PC-3 (cell line): ENCODE data around the gene RETREG1. TPM values are rescaled to one million over a fixed set of nuclear protein-coding genes. Genes with fewer than 3 reads are reported as not detected.

Experiments used
- ATAC-seq: fragments of 200-7000 bp; cut with Tn5 transposase; 2 replicates; pipeline ENCODE4 v1.9.1; 2020; ENCODE audit warnings: mild to moderate bottlenecking, moderate library complexity
- BruUV-seq: library from RNA; stranded (reverse); fragments of 400-500 nt; replicated peaks from 2 replicates; lab custom pipeline; 2021; lab: Mats Ljungman, UMichigan
- CTCF ChIA-PET: fragments of 300-600 bp; sonication (Branson Sonifier 250); formaldehyde crosslinking; loops from one replicate; lab custom pipeline; 2022; ENCODE audit warnings: antibody characterized with exemption; lab: Charles Lee
- POLR2A ChIA-PET: fragments of 300-600 bp; sonication (Branson Sonifier 250); formaldehyde crosslinking; loops from one replicate; lab custom pipeline; 2022; ENCODE audit warnings: antibody characterized with exemption; ENCODE audit not compliant: unreplicated experiment; lab: Charles Lee
- DNase-seq: peaks from one replicate; pipeline ENCODE4 v3.0.0-alpha.2; 2015
- H2AFZ ChIP-seq: fragments of 300-600 bp; sonication (generic); 2 replicates; pipeline ENCODE4 v1.6.0; 2016; ENCODE audit warnings: antibody characterized with exemption, low read length
- H3F3A ChIP-seq: fragments of 300-600 bp; sonication (generic); one replicate; pipeline ENCODE4 v1.6.0; 2017; ENCODE audit warnings: antibody characterized with exemption, low read length, control low read depth, mild to moderate bottlenecking; ENCODE audit not compliant: unreplicated experiment
- H3K27ac ChIP-seq: fragments of 300-600 bp; sonication (generic); 2 replicates; pipeline ENCODE4 v1.5.1; 2016; ENCODE audit warnings: mild to moderate bottlenecking, low read length
- H3K27me3 ChIP-seq: fragments of 300-600 bp; sonication (generic); 2 replicates; pipeline ENCODE4 v1.6.1; 2016; ENCODE audit warnings: low read length, mixed read lengths
- H3K36me3 ChIP-seq: fragments of 300-600 bp; sonication (generic); 2 replicates; pipeline ENCODE4 v1.6.1; 2016; ENCODE audit warnings: low read depth, mixed run types, low read length, mixed read lengths
- H3K4me1 ChIP-seq: fragments of 300-600 bp; sonication (generic); 2 replicates; pipeline ENCODE4 v1.5.1; 2016; ENCODE audit warnings: low read length; ENCODE audit not compliant: insufficient read depth
- H3K4me2 ChIP-seq: fragments of 300-600 bp; sonication (generic); 2 replicates; pipeline ENCODE4 v1.6.0; 2016; ENCODE audit warnings: low read length
- H3K4me3 ChIP-seq: fragments of 300-600 bp; sonication (generic); 2 replicates; pipeline ENCODE4 v1.5.1; 2016; ENCODE audit warnings: mild to moderate bottlenecking, low read length, mixed read lengths
- H3K79me2 ChIP-seq: fragments of 300-600 bp; sonication (generic); 2 replicates; pipeline ENCODE4 v1.6.1; 2017; ENCODE audit warnings: low read length, mixed read lengths
- H3K9ac ChIP-seq: fragments of 300-600 bp; sonication (generic); 2 replicates; pipeline ENCODE4 v1.6.0; 2016; ENCODE audit warnings: mild to moderate bottlenecking, low read length
- H3K9me2 ChIP-seq: fragments of 300-600 bp; sonication (generic); replicated peaks from 2 replicates; pipeline ENCODE4 v1.6.1; 2016; ENCODE audit warnings: mixed run types, low read length, mixed read lengths
- H3K9me3 ChIP-seq: fragments of 300-600 bp; sonication (generic); 2 replicates; pipeline ENCODE4 v1.6.1; 2016; ENCODE audit warnings: low read length, mixed read lengths
- H4K20me1 ChIP-seq: fragments of 300-600 bp; sonication (generic); 2 replicates; pipeline ENCODE4 v1.6.1; 2016; ENCODE audit warnings: low read length, mixed read lengths
- CTCF ChIP-seq: fragments of 300-600 bp; sonication (generic); conservative IDR thresholded peaks from 2 replicates; pipeline ENCODE4 v1.5.1; 2017; ENCODE audit warnings: antibody characterized with exemption, low read depth, mild to moderate bottlenecking, low read length
- EZH2 ChIP-seq: fragments of 300-600 bp; sonication (generic); IDR thresholded peaks from one replicate; pipeline ENCODE4 v1.6.1; 2017; ENCODE audit warnings: antibody characterized with exemption, mild to moderate bottlenecking, low read length; ENCODE audit not compliant: unreplicated experiment
- EZH2phosphoT487 ChIP-seq: fragments of 300-600 bp; sonication (generic); IDR thresholded peaks from 2 replicates; pipeline ENCODE4 v1.6.1; 2018; ENCODE audit warnings: mild to moderate bottlenecking, antibody characterized with exemption, low read length, borderline replicate concordance
- intact Hi-C: fragments of 100-400 bp; cut with micrococcal nuclease; formaldehyde crosslinking; loops from 2 replicates; pipeline ENCODE4 v1.9.0; 2023
- total RNA-seq: library from RNA; depleted of rRNA; stranded (reverse); fragments of >200 nt; gene quantifications from 2 replicates; pipeline ENCODE4 v1.2.3, GENCODE V29; 2014

Gene RETREG1
- total RNA-seq, 1 experiment from 2014 or later: 1.7 TPM

GRCh38 chr5:16464664-16465543 is 151.9 kb downstream of the RETREG1 start:
- no peak for DNase-seq
- Histone ChIP-seq H3F3A (no peaks in the 10 kb centered on the region), H3K9me2 (no peaks in the 10 kb centered on the region), H3K4me1 (peaks cover 50% of the 10 kb centered on the region), H3K9ac (peak overlapping the region; percentile 83), H2AFZ (peak overlapping the region; percentile 83), H3K27me3 (no peaks in the 10 kb centered on the region), H3K9me3 (no peaks in the 10 kb centered on the region), H3K27ac (no peak overlapping the region), H3K4me3 (peak overlapping the region; percentile 80), H3K79me2 (peaks cover 96% of the 10 kb centered on the region), H4K20me1 (peaks cover 39% of the 10 kb centered on the region), H3K4me2 (peak overlapping the region; percentile 88), H3K36me3 (peaks cover 37% of the 10 kb centered on the region)
- no peak for TF ChIP-seq EZH2phosphoT487
- peak; percentile 33 for TF ChIP-seq CTCF
- TSS peak; percentile 81 for BruUV-seq
- ChIA-PET CTCF (no interaction called here), POLR2A (interaction anchor here (0.6 kb wide), 1 partner anchor 547 kb away, joined by 3 read pairs; no protein-coding TSS in a partner anchor)
- ATAC-seq: peak; percentile 3; the same call in 1 of the 2 replicates
- intact Hi-C loops: no loop called here

- peaks cover 96% of the 10 kb centered on the region for H3K79me2 ChIP-seq
- peak overlapping the region; percentile 80 for H3K4me3 ChIP-seq
- no peak overlapping the region for H3K27ac ChIP-seq
- ChIA-PET POLR2A (interaction anchor here (0.6 kb wide), 1 partner anchor 548 kb away, joined by 3 read pairs; no protein-coding TSS in a partner anchor), CTCF (no interaction called here)
- H3K36me3 ChIP-seq: peaks cover 44% of the 10 kb centered on the region
- no peaks in the 10 kb centered on the region for H3F3A ChIP-seq
- H2AFZ ChIP-seq: no peak overlapping the region
- peak overlapping the region; percentile 88 for H3K4me2 ChIP-seq
- TF ChIP-seq EZH2 (no peak), CTCF (no peak), EZH2phosphoT487 (no peak)
- no TSS peak for BruUV-seq
- H3K27me3 ChIP-seq: no peaks in the 10 kb centered on the region
- peaks cover 39% of the 10 kb centered on the region for H4K20me1 ChIP-seq
- no peak for ATAC-seq
- no peak for DNase-seq
- peak overlapping the region; percentile 83 for H3K9ac ChIP-seq
- peaks cover 50% of the 10 kb centered on the region for H3K4me1 ChIP-seq
- H3K9me3 ChIP-seq: no peaks in the 10 kb centered on the region
- intact Hi-C loops: no loop called here
- no peaks in the 10 kb centered on the region for H3K9me2 ChIP-seq
Observed at GRCh38 chr5:16464231-16464630, 152.6 kb downstream of the RETREG1 start.

- no peak for ATAC-seq
- DNase-seq: peak; percentile 34
- H3K27ac ChIP-seq: no peak overlapping the region
- BruUV-seq: no TSS peak
- no peak overlapping the region for H2AFZ ChIP-seq
- no peaks in the 10 kb centered on the region for H3K9me3 ChIP-seq
- ChIA-PET POLR2A (no interaction called here), CTCF (no interaction called here)
- peaks cover 33% of the 10 kb centered on the region for H3K4me1 ChIP-seq
- peaks cover 68% of the 10 kb centered on the region for H3K36me3 ChIP-seq
- H3K79me2 ChIP-seq: peaks cover 76% of the 10 kb centered on the region
- no peak overlapping the region for H3K9ac ChIP-seq
- no peak overlapping the region for H3K4me3 ChIP-seq
- no peaks in the 10 kb centered on the region for H3F3A ChIP-seq
- H4K20me1 ChIP-seq: peaks cover 44% of the 10 kb centered on the region
- intact Hi-C loops: no loop called here
- no peak overlapping the region; the same call in 1 of the 2 replicates for H3K4me2 ChIP-seq
- TF ChIP-seq EZH2: no peak
- TF ChIP-seq EZH2phosphoT487: no peak
- TF ChIP-seq CTCF: no peak
- no peaks in the 10 kb centered on the region for H3K9me2 ChIP-seq
- no peaks in the 10 kb centered on the region for H3K27me3 ChIP-seq
Observed at GRCh38 chr5:16461782-16462181, 155.0 kb downstream of the RETREG1 start.
